ENCODE data around the gene ZNF184. TPM values are rescaled to one million over a fixed set of nuclear protein-coding genes. Genes with fewer than 3 reads are reported as not detected.

Gene ZNF184
- total and polyA plus RNA-seq, 9 of the 15 experiments (the other 6 are each of a cell fraction or from before 2014, with no cell fraction given): 7.6 to 22.2 (median 12.8) TPM

DNA sequence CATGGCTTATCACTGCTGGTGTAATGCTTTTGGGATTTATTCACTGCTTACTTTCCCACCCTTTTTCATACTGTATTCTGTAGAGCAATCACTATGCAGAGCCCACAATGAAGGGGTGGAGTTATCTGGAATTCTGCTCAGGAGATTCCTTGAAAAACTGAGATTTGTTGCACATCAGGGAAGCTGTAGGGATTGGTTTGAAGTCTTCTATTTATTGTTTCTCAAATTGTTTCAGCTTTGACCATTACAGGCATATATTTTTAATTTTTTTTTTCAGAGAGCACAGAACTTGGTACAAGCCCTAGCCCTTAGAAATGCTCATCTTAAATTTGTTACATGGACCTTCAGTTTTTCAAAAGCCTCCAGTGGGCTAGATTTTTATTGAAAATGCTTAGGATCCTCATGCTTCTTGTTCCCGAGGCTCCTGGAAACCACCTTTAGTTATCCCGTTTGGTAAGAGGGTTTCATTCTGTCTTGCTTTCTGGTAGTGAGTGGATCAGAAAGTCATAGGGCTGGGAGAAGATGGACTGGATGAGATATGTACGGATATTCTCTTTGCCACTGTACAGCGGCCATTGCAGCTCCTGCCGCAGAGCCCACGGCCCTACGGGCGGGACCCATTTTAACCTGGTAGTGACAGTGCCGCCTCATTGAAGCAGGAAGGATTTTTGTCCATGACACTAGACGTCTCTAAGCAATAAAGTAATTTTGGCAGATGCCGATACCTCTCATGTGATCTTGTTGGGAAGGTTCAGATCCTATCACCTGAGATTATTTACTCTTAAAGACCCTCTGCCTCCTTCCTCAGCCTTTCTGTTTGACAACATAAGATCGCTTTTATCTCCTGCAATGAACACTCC, 45.3 kb upstream of the ZNF184 start (continued):
- TF ChIP-seq, protein P1, sequence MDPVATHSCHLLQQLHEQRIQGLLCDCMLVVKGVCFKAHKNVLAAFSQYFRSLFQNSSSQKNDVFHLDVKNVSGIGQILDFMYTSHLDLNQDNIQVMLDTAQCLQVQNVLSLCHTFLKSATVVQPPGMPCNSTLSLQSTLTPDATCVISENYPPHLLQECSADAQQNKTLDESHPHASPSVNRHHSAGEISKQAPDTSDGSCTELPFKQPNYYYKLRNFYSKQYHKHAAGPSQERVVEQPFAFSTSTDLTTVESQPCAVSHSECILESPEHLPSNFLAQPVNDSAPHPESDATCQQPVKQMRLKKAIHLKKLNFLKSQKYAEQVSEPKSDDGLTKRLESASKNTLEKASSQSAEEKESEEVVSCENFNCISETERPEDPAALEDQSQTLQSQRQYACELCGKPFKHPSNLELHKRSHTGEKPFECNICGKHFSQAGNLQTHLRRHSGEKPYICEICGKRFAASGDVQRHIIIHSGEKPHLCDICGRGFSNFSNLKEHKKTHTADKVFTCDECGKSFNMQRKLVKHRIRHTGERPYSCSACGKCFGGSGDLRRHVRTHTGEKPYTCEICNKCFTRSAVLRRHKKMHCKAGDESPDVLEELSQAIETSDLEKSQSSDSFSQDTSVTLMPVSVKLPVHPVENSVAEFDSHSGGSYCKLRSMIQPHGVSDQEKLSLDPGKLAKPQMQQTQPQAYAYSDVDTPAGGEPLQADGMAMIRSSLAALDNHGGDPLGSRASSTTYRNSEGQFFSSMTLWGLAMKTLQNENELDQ (CRISPR knock-in tag; IDR thresholded peaks at IDR 0.05; ENCODE audit: borderline replicate concordance): 0 out of 2 replicates have a peak, but pooled peaks have one; percentile 23
- no peak for TF ChIP-seq CEBPB (tag; IDR thresholded peaks at IDR 0.05)
- TF ChIP-seq SLC30A9 (CRISPR knock-in tag; IDR thresholded peaks at IDR 0.05): no peak
- no peak for TF ChIP-seq RCOR1 (IDR thresholded peaks at IDR 0.05; ENCODE audit: borderline replicate concordance in 1 of 2, low read depth in 2 of 2, low read length in 2 of 2)
- TF ChIP-seq POLR2H (tag; IDR thresholded peaks at IDR 0.05; ENCODE audit: low read depth): no peak
- TF ChIP-seq, protein P2, sequence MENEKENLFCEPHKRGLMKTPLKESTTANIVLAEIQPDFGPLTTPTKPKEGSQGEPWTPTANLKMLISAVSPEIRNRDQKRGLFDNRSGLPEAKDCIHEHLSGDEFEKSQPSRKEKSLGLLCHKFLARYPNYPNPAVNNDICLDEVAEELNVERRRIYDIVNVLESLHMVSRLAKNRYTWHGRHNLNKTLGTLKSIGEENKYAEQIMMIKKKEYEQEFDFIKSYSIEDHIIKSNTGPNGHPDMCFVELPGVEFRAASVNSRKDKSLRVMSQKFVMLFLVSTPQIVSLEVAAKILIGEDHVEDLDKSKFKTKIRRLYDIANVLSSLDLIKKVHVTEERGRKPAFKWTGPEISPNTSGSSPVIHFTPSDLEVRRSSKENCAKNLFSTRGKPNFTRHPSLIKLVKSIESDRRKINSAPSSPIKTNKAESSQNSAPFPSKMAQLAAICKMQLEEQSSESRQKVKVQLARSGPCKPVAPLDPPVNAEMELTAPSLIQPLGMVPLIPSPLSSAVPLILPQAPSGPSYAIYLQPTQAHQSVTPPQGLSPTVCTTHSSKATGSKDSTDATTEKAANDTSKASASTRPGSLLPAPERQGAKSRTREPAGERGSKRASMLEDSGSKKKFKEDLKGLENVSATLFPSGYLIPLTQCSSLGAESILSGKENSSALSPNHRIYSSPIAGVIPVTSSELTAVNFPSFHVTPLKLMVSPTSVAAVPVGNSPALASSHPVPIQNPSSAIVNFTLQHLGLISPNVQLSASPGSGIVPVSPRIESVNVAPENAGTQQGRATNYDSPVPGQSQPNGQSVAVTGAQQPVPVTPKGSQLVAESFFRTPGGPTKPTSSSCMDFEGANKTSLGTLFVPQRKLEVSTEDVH (IDR thresholded peaks at IDR 0.05; ENCODE audit: low read depth, partially characterized antibody): no peak
- TF ChIP-seq, protein P3, sequence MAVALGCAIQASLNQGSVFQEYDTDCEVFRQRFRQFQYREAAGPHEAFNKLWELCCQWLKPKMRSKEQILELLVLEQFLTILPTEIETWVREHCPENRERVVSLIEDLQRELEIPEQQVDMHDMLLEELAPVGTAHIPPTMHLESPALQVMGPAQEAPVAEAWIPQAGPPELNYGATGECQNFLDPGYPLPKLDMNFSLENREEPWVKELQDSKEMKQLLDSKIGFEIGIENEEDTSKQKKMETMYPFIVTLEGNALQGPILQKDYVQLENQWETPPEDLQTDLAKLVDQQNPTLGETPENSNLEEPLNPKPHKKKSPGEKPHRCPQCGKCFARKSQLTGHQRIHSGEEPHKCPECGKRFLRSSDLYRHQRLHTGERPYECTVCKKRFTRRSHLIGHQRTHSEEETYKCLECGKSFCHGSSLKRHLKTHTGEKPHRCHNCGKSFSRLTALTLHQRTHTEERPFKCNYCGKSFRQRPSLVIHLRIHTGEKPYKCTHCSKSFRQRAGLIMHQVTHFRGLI (CRISPR knock-in tag; IDR thresholded peaks at IDR 0.05): no peak
- TF ChIP-seq SETDB1 (IDR thresholded peaks at IDR 0.05; ENCODE audit: low read length): no peak
- 0 out of 4 replicates have a peak, but pooled peaks of 1 of the 2 experiments have one; percentile 38 for TF ChIP-seq SRF (CRISPR knock-in tag; IDR thresholded peaks at IDR 0.05)
- TF ChIP-seq KLF6 (CRISPR knock-in tag; IDR thresholded peaks at IDR 0.05; ENCODE audit: borderline replicate concordance): no peak
- TF ChIP-seq, protein P4, sequence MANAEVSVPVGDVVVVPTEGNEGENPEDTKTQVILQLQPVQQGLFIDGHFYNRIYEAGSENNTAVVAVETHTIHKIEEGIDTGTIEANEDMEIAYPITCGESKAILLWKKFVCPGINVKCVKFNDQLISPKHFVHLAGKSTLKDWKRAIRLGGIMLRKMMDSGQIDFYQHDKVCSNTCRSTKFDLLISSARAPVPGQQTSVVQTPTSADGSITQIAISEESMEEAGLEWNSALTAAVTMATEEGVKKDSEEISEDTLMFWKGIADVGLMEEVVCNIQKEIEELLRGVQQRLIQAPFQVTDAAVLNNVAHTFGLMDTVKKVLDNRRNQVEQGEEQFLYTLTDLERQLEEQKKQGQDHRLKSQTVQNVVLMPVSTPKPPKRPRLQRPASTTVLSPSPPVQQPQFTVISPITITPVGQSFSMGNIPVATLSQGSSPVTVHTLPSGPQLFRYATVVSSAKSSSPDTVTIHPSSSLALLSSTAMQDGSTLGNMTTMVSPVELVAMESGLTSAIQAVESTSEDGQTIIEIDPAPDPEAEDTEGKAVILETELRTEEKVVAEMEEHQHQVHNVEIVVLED (CRISPR knock-in tag; IDR thresholded peaks at IDR 0.05): no peak
- TF ChIP-seq MED1 (CRISPR knock-in tag; IDR thresholded peaks at IDR 0.05; ENCODE audit: borderline replicate concordance): no peak
- TF ChIP-seq RBM39 (optimal IDR thresholded peaks at IDR 0.05; ENCODE audit: low read depth, low read length): no peak
- no peak for TF ChIP-seq ZKSCAN8 (CRISPR knock-in tag; IDR thresholded peaks at IDR 0.05)
- no peak for TF ChIP-seq MEF2D (tag; conservative IDR thresholded peaks at IDR 0.05; ENCODE audit: low read depth)
- TF ChIP-seq ZNF3 (CRISPR knock-in tag; IDR thresholded peaks at IDR 0.05): no peak
- no peak for TF ChIP-seq JUND (IDR thresholded peaks at IDR 0.05; ENCODE audit: borderline replicate concordance, low read depth, low read length)
- no peak for TF ChIP-seq JUND (tag; IDR thresholded peaks at IDR 0.05; ENCODE audit: borderline replicate concordance, low read depth, low read length)

All from K562 (cell line).